Measurements from ENCODE around the gene RBM48. TPM values are rescaled to one million over a fixed set of nuclear protein-coding genes. Genes with fewer than 3 reads are reported as not detected.

RBM48 gene
- total RNA-seq, 1 donor from 2014 or later = 16.7 TPM

- DNase-seq (ENCODE audit: low spot score, unreplicated experiment) = no peak
Measured at GRCh38 chr7:92504563-92504962, 24.0 kb upstream of the RBM48 start.

GRCh38 chr7:92506363-92506762, 22.2 kb upstream of the RBM48 start:
- no peak for DNase-seq (ENCODE audit: low spot score, unreplicated experiment)
- Mint-ChIP-seq H3K9me3 (ENCODE audit: low read depth) (no peaks in the 10 kb centered on the region), H3K27me3 (no peaks in the 10 kb centered on the region), H3K36me3 (ENCODE audit: insufficient read depth) (peaks cover 8% of the 10 kb centered on the region), H3K27ac (no peak overlapping the region), H3K4me3 (ENCODE audit: low read depth) (no peak overlapping the region), H3K4me1 (ENCODE audit: low read depth) (no peaks in the 10 kb centered on the region)
- TF ChIP-seq CTCF (IDR thresholded peaks at IDR 0.05; ENCODE audit: unreplicated experiment) = no peak

More at GRCh38 chr7:92504563-92504962, 24.0 kb upstream of the RBM48 start:
- no peak for TF ChIP-seq CTCF (IDR thresholded peaks at IDR 0.05; ENCODE audit: unreplicated experiment)
- no peaks in the 10 kb centered on the region for H3K27me3 Mint-ChIP-seq
- H3K4me1 Mint-ChIP-seq (ENCODE audit: low read depth) = no peaks in the 10 kb centered on the region
- no peaks in the 10 kb centered on the region for H3K9me3 Mint-ChIP-seq (ENCODE audit: low read depth)
- H3K27ac Mint-ChIP-seq = no peak overlapping the region
- no peak overlapping the region for H3K4me3 Mint-ChIP-seq (ENCODE audit: low read depth)
- peaks cover 17% of the 10 kb centered on the region for H3K36me3 Mint-ChIP-seq (ENCODE audit: insufficient read depth)

- Mint-ChIP-seq H3K27ac (no peak overlapping the region), H3K4me1 (ENCODE audit: low read depth) (no peaks in the 10 kb centered on the region), H3K9me3 (ENCODE audit: low read depth) (no peaks in the 10 kb centered on the region), H3K36me3 (ENCODE audit: insufficient read depth) (peaks cover 6% of the 10 kb centered on the region), H3K4me3 (ENCODE audit: low read depth) (no peak overlapping the region), H3K27me3 (no peaks in the 10 kb centered on the region)
- DNase-seq (ENCODE audit: low spot score, unreplicated experiment) = no peak
- TF ChIP-seq CTCF (IDR thresholded peaks at IDR 0.05; ENCODE audit: unreplicated experiment) = no peak
Measured at GRCh38 chr7:92508946-92509345, 19.6 kb upstream of the RBM48 start.

- no peaks in the 10 kb centered on the region for H3K27me3 Mint-ChIP-seq
- H3K4me3 Mint-ChIP-seq (ENCODE audit: low read depth) = no peak overlapping the region
- H3K9me3 Mint-ChIP-seq (ENCODE audit: low read depth) = no peaks in the 10 kb centered on the region
- peaks cover 10% of the 10 kb centered on the region for H3K36me3 Mint-ChIP-seq (ENCODE audit: insufficient read depth)
- DNase-seq (ENCODE audit: low spot score, unreplicated experiment) = no peak
- no peak overlapping the region for H3K27ac Mint-ChIP-seq
- H3K4me1 Mint-ChIP-seq (ENCODE audit: low read depth) = no peaks in the 10 kb centered on the region
- no peak for TF ChIP-seq CTCF (IDR thresholded peaks at IDR 0.05; ENCODE audit: unreplicated experiment)
Measured at GRCh38 chr7:92513167-92513902, 15.3 kb upstream of the RBM48 start.

GRCh38 chr7:92517631-92518030, 11.0 kb upstream of the RBM48 start:
- no peaks in the 10 kb centered on the region for H3K4me1 Mint-ChIP-seq (ENCODE audit: low read depth)
- no peak for DNase-seq (ENCODE audit: low spot score, unreplicated experiment)
- no peak overlapping the region for H3K27ac Mint-ChIP-seq
- no peak overlapping the region for H3K4me3 Mint-ChIP-seq (ENCODE audit: low read depth)
- TF ChIP-seq CTCF (IDR thresholded peaks at IDR 0.05; ENCODE audit: unreplicated experiment) = no peak
- H3K36me3 Mint-ChIP-seq (ENCODE audit: insufficient read depth) = peaks cover 10% of the 10 kb centered on the region
- no peaks in the 10 kb centered on the region for H3K27me3 Mint-ChIP-seq
- no peaks in the 10 kb centered on the region for H3K9me3 Mint-ChIP-seq (ENCODE audit: low read depth)

Measured in progenitor cell of endocrine pancreas (in vitro differentiated cells).